H1 (cell line): ENCODE data around the gene EHBP1.

Source experiments
- ATF2 ChIP-seq: IDR thresholded peaks from 2 replicates; pipeline ENCODE4 v1.6.1; 2012; ENCODE audit warnings: low read length, inconsistent platforms
- CTCF ChIP-seq, 3 experiments: IDR thresholded peaks; 1 replicate in 2 of 3; 2 replicates in 1 of 3; pipeline versions ENCODE4 v1.5.1 to v1.6.1; 2011; ENCODE audit warnings: low read length in 3 of 3, mild to moderate bottlenecking in 3 of 3, inconsistent platforms in 2 of 3, low read depth in 1 of 3, moderate library complexity in 1 of 3; ENCODE audit not compliant: insufficient read depth in 1 of 3; ENCODE audit errors: control extremely low read depth in 1 of 3
- EP300 ChIP-seq, 2 experiments: IDR thresholded peaks; 1 replicate in 1 of 2; 2 replicates in 1 of 2; pipeline ENCODE4 v1.6.1; 2011 to 2012; ENCODE audit warnings: low read depth in 2 of 2, low read length in 2 of 2, mild to moderate bottlenecking in 2 of 2, borderline replicate concordance in 1 of 2, inconsistent platforms in 1 of 2, moderate library complexity in 1 of 2
- GABPA ChIP-seq: IDR thresholded peaks from 2 replicates; pipeline ENCODE4 v1.6.1; 2011; ENCODE audit warnings: mild to moderate bottlenecking, low read length, moderate library complexity, borderline replicate concordance; ENCODE audit not compliant: insufficient read depth
- HDAC2 ChIP-seq, 2 experiments: fragments of 300-600 bp in 1 of 2; sonication (generic) in 1 of 2; IDR thresholded peaks; 2 replicates each; pipeline ENCODE4 v1.6.1; 2011 to 2012; ENCODE audit warnings: low read depth in 2 of 2, low read length in 2 of 2, mild to moderate bottlenecking in 2 of 2, moderate library complexity in 2 of 2, borderline replicate concordance in 1 of 2, inconsistent platforms in 1 of 2
- MAFK ChIP-seq: IDR thresholded peaks from 2 replicates; pipeline ENCODE4 v1.6.1; 2012; ENCODE audit warnings: low read depth, mild to moderate bottlenecking, improper control_type of control experiment, low read length
- MAX ChIP-seq: IDR thresholded peaks from 2 replicates; pipeline ENCODE4 v1.6.1; 2012; ENCODE audit warnings: inconsistent platforms
- POLR2A ChIP-seq, 2 experiments: IDR thresholded peaks; 1 replicate in 1 of 2; 2 replicates in 1 of 2; pipeline ENCODE4 v1.6.1; 2011; ENCODE audit warnings: low read depth in 2 of 2, low read length in 2 of 2, mild to moderate bottlenecking in 2 of 2; ENCODE audit errors: control extremely low read depth in 1 of 2
- RAD21 ChIP-seq, 2 experiments: IDR thresholded peaks in 1 of 2; conservative IDR thresholded peaks in 1 of 2; 2 replicates each; pipeline ENCODE4 v1.6.1; 2011; ENCODE audit warnings: low read depth in 2 of 2, low read length in 2 of 2, improper control_type of control experiment in 1 of 2, inconsistent platforms in 1 of 2, mild to moderate bottlenecking in 1 of 2, moderate library complexity in 1 of 2
- SP4 ChIP-seq: IDR thresholded peaks from 2 replicates; pipeline ENCODE4 v1.6.1; 2012; ENCODE audit warnings: low read length, inconsistent platforms
- TAF1 ChIP-seq: IDR thresholded peaks from 2 replicates; pipeline ENCODE4 v1.6.1; 2011; ENCODE audit warnings: mild to moderate bottlenecking, low read depth, low read length
- TBP ChIP-seq: IDR thresholded peaks from 2 replicates; pipeline ENCODE4 v1.6.1; 2011; ENCODE audit warnings: low read depth, low read length, improper control_type of control experiment
- TCF12 ChIP-seq: IDR thresholded peaks from 2 replicates; pipeline ENCODE4 v1.6.1; 2011; ENCODE audit warnings: low read depth, mild to moderate bottlenecking, low read length
- USF2 ChIP-seq: IDR thresholded peaks from 2 replicates; pipeline ENCODE4 v1.6.1; 2011; ENCODE audit warnings: low read length, improper control_type of control experiment

GRCh38 chr2:62688771-62689170, 16.7 kb upstream of the EHBP1 start:
- TF ChIP-seq GABPA (no peak), HDAC2 (IDR thresholded peaks at IDR 0.05; ENCODE audit: borderline replicate concordance in 1 of 2, low read depth in 2 of 2, low read length in 2 of 2) (no peak), TAF1 (no peak), EP300 (IDR thresholded peaks at IDR 0.05; ENCODE audit: borderline replicate concordance in 1 of 2, low read depth in 2 of 2, low read length in 2 of 2) (no peak), ATF2 (no peak), CTCF (IDR thresholded peaks at IDR 0.05; ENCODE audit: control extremely low read depth in 1 of 3, insufficient read depth in 1 of 3, low read depth in 1 of 3, low read length in 3 of 3) (no peak), POLR2A (IDR thresholded peaks at IDR 0.05; ENCODE audit: control extremely low read depth in 1 of 2, low read depth in 2 of 2, low read length in 2 of 2) (no peak), MAX (no peak), TCF12 (no peak), RAD21 (IDR thresholded peaks at IDR 0.05 in 1 of 2, conservative IDR thresholded peaks at IDR 0.05 in 1 of 2; ENCODE audit: low read depth in 2 of 2, low read length in 2 of 2) (no peak), USF2 (no peak), TBP (no peak), MAFK (no peak), SP4 (no peak)
